ENCODE data around the gene ZNF639. TPM values are rescaled to one million over a fixed set of nuclear protein-coding genes. Genes with fewer than 3 reads are reported as not detected.
"Not testable (repeated sequence)": the region's sequence is repeated elsewhere in the genome, so short reads cannot be mapped to it uniquely, and the experiment has no call there.

The ZNF639 gene, protein sequence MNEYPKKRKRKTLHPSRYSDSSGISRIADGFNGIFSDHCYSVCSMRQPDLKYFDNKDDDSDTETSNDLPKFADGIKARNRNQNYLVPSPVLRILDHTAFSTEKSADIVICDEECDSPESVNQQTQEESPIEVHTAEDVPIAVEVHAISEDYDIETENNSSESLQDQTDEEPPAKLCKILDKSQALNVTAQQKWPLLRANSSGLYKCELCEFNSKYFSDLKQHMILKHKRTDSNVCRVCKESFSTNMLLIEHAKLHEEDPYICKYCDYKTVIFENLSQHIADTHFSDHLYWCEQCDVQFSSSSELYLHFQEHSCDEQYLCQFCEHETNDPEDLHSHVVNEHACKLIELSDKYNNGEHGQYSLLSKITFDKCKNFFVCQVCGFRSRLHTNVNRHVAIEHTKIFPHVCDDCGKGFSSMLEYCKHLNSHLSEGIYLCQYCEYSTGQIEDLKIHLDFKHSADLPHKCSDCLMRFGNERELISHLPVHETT
- total RNA-seq: 38.8 to 40.6 TPM (median 40.2 TPM) in 3 replicates

DNA sequence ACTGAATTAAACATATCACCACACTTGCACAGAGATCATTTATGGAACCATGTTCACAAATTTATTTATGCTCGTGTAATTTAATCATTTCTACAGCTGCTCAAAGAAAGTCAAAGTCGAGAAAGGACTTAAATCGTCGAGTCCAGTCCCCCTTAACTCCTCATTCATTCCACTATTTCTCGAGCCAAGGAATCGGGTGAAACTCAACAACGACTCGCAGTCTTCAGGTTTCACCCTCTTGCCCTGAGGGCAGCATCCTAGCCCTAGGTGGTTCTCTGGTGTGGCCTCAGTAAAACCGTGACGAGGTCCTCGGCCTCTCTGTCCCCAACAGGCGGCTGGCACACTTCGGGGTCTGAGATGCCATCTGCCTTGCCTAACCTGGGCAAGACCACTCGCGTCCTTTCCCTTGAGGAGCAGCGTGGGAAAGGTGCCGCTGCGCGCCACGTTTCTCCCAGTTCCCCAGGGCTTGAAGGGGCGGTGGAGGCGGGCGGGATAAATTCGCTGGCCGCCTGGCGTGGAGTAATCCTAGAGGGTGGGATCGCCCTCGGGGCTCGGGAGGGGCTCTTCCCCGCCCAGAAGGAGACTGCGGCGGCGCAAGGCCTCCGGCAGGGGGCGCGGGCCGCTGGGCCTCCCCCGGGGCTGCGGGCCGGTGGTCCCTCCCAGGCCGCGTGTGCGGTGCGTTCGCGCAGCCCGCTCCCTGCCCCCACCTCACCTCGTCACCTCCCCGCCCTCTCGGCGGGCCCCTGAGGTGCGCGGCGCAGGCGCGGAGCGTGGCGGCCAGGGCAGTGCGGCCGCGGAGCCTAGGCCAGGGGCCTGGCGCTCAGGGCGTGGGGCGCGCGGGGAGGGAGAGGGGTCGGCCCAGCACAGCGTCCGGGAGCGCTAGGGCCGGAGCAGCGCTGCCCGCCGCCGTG lies at the start of gene ZNF639:
Gene ZNF639 (plus strand): TSS at position 746 of the 911 bp plus-strand sequence. CDS start 5,263 bp downstream, outside the sequence.
- H3K4me1 Mint-ChIP-seq: peaks cover 27% of the 10 kb centered on the region
- peaks cover 6% of the 10 kb centered on the region for H3K36me3 Mint-ChIP-seq
- peak within 1 kb of the TSS; percentile 90 for H3K4me3 Mint-ChIP-seq
- H3K27me3 Mint-ChIP-seq (ENCODE audit: low read depth): no peaks in the 10 kb centered on the region
- H3K9me3 Mint-ChIP-seq: no peaks in the 10 kb centered on the region
- peak within 1 kb of the TSS; percentile 92 for H3K27ac Mint-ChIP-seq
- DNase-seq (ENCODE audit: low spot score in 2 of 2, unreplicated experiment in 2 of 2): peak; percentile 84 to 91
- TF ChIP-seq, protein P1, sequence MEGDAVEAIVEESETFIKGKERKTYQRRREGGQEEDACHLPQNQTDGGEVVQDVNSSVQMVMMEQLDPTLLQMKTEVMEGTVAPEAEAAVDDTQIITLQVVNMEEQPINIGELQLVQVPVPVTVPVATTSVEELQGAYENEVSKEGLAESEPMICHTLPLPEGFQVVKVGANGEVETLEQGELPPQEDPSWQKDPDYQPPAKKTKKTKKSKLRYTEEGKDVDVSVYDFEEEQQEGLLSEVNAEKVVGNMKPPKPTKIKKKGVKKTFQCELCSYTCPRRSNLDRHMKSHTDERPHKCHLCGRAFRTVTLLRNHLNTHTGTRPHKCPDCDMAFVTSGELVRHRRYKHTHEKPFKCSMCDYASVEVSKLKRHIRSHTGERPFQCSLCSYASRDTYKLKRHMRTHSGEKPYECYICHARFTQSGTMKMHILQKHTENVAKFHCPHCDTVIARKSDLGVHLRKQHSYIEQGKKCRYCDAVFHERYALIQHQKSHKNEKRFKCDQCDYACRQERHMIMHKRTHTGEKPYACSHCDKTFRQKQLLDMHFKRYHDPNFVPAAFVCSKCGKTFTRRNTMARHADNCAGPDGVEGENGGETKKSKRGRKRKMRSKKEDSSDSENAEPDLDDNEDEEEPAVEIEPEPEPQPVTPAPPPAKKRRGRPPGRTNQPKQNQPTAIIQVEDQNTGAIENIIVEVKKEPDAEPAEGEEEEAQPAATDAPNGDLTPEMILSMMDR (IDR thresholded peaks at IDR 0.05; ENCODE audit: unreplicated experiment): peak; percentile 84

DNA sequence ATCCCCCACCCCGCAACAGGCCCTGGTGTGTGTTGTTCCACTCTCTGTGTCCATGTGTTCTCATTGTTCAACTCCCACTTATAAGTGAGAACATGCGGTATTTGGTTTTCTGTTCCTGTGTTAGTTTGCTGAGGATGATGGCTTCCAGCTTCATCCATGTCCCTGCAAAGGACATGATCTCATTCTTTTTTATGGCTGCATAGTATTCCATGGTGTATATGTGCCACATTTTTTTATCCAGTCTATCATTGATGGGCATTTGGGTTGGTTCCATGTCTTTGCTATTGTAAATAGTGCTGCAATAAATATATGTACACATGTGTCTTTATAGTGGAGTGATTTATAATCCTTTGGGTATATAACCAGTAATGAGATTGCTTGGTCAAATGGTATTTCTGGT lies 48.4 kb upstream of the ZNF639 start:
- H3K36me3 Mint-ChIP-seq; H3K9me3 Mint-ChIP-seq; H3K4me3 Mint-ChIP-seq; H3K4me1 Mint-ChIP-seq; DNase-seq (ENCODE audit: low spot score in 2 of 2, unreplicated experiment in 2 of 2); H3K27me3 Mint-ChIP-seq (ENCODE audit: low read depth); H3K27ac Mint-ChIP-seq: not testable (repeated sequence)

DNA sequence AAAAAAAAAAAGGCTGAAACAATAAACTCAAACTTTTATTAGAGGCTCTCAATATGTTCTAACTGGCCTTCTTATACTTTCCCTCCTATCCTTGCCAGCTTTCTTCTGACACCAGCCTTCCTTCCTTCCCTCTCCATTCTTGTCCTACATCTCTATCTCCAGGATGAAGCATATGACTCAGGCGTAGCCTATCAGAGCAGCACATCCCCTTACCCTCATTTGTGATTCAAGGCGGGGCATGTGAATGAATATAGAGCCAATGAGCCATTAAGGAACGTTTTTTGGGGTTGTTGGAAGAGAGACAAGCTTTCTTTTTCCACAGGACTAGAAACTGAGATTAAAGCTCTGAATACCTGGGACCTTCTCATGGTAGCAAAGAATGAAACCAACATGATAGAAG lies 46.8 kb upstream of the ZNF639 start:
- peaks cover 1% of the 10 kb centered on the region for H3K27me3 Mint-ChIP-seq (ENCODE audit: low read depth)
- no peaks in the 10 kb centered on the region for H3K36me3 Mint-ChIP-seq
- DNase-seq (ENCODE audit: low spot score in 2 of 2, unreplicated experiment in 2 of 2): no peak
- TF ChIP-seq, protein P1 (IDR thresholded peaks at IDR 0.05; ENCODE audit: unreplicated experiment): no peak
- no peaks in the 10 kb centered on the region for H3K9me3 Mint-ChIP-seq
- no peak overlapping the region for H3K27ac Mint-ChIP-seq
- H3K4me3 Mint-ChIP-seq: no peak overlapping the region
- no peaks in the 10 kb centered on the region for H3K4me1 Mint-ChIP-seq

DNA sequence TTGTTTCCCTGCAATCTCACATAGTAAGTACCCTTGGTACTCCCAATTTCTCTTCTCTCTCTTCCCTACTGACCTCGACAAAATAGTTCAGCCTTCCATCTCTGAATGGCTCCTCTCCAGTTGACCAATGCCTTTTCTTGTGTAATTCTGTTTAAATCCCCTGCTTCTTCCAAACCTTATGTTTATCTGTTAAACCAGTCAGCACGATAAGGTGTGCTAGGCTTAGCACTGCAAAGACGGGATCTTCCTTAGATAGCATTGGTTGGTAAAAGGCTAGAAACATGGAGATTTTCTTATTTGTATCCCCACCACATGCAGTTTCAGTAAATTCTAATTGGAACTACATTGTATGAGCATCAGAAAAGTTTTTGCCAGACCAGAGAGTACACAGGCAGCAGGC lies 46.1 kb upstream of the ZNF639 start:
- Mint-ChIP-seq H3K36me3 (no peaks in the 10 kb centered on the region), H3K4me3 (no peak overlapping the region), H3K27me3 (ENCODE audit: low read depth) (peaks cover 1% of the 10 kb centered on the region), H3K9me3 (no peaks in the 10 kb centered on the region), H3K27ac (no peak overlapping the region), H3K4me1 (no peaks in the 10 kb centered on the region)
- TF ChIP-seq, protein P1 (IDR thresholded peaks at IDR 0.05; ENCODE audit: unreplicated experiment): no peak
- DNase-seq (ENCODE audit: low spot score in 2 of 2, unreplicated experiment in 2 of 2): no peak

DNA sequence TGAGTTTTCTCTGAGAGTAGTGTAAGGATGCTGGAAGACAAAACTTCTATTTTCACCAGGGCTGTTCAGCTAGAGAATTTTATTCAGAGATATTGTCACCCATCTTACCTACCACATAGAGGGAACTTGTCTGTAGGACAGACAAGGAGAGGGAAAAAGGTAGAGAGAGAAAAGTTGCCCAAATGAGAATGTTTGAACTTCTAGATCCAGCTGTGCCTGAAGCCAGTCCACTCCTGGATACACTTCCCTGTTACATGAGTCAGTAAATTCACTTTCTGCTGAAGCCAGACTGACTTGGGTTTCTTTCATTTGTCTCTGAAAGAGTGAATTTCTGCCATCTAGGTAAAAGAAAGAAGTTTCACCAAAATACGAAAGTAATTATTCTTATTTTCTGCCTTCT lies 44.7 kb upstream of the ZNF639 start:
- Mint-ChIP-seq H3K4me1 (no peaks in the 10 kb centered on the region), H3K36me3 (no peaks in the 10 kb centered on the region), H3K4me3 (no peak overlapping the region), H3K27me3 (ENCODE audit: low read depth) (peaks cover 1% of the 10 kb centered on the region), H3K27ac (no peak overlapping the region), H3K9me3 (no peaks in the 10 kb centered on the region)
- TF ChIP-seq, protein P1 (IDR thresholded peaks at IDR 0.05; ENCODE audit: unreplicated experiment): no peak
- DNase-seq (ENCODE audit: low spot score in 2 of 2, unreplicated experiment in 2 of 2): no peak
